T-helper 1 cell treated with Interleukin-12 subunit alpha and Interleukin-12 subunit beta and Interleukin-4 antibody, amounts not matched to agents 30 μg/mL and 1 μg/mL, for 36 hours (primary cell): ENCODE data around the gene KIF13A.
"Not testable (repeated sequence)": the region's sequence is repeated elsewhere in the genome, so short reads cannot be mapped to it uniquely, and the experiment has no call there.

Experiments used
- H3K27ac Mint-ChIP-seq: one replicate; pipeline ENCODE4 v1.8.0; 2021; ENCODE audit warnings: mild to moderate bottlenecking, mixed read lengths
- H3K27me3 Mint-ChIP-seq: one replicate; pipeline ENCODE4 v1.8.0; 2021; ENCODE audit warnings: low read depth, mixed read lengths
- H3K36me3 Mint-ChIP-seq: one replicate; pipeline ENCODE4 v1.8.0; 2021; ENCODE audit warnings: low read depth, mixed read lengths
- H3K4me1 Mint-ChIP-seq: one replicate; pipeline ENCODE4 v1.8.0; 2021; ENCODE audit warnings: low read depth, mixed read lengths
- H3K4me3 Mint-ChIP-seq: one replicate; pipeline ENCODE4 v1.8.0; 2021; ENCODE audit warnings: mild to moderate bottlenecking, moderate library complexity, mixed read lengths
- H3K9me3 Mint-ChIP-seq: one replicate; pipeline ENCODE4 v1.8.0; 2021; ENCODE audit warnings: mixed read lengths

KIF13A gene

DNA sequence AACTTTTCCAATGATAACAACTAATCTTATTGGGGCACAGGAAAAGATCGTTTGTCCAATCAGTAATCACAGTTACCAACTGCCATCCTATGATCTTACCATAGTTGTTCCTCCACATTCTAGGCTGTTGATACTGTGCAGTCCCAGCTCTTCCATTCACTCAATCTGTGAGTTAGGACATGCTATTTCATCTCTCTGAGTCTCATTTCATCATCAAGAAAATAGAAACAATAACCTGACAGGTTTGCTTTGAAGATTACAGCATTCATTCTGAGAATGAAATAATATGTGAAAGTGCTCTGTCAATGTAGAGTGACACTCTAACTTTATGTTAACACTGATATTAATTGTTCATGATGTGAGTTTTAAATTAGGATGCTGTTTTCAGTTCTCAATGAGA, 89.8 kb downstream of the KIF13A start:
- Mint-ChIP-seq H3K27ac (no peak overlapping the region), H3K4me3 (no peak overlapping the region), H3K9me3 (peaks cover 21% of the 10 kb centered on the region), H3K4me1 (no peaks in the 10 kb centered on the region), H3K27me3 (peaks cover 8% of the 10 kb centered on the region), H3K36me3 (no peaks in the 10 kb centered on the region)

DNA sequence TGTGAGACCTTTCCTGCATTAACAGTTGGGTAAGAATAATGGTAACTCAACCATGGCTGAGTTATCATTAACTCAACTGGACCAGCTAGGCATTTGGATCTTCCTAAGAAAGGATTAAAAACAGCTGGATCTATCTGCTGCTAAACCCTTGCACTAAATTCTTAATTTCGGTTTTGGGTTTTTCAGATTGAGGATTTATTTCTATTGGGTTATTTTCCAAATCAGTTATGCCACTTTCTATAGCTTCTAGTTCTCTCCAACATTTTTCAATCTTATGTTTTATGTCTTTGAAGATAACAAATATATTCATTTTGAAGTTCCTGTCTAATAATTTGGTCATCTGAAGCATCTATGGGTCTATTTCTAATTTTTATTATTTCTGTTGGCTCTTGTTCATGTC, 92.5 kb downstream of the KIF13A start:
- Mint-ChIP-seq H3K36me3 (no peaks in the 10 kb centered on the region), H3K9me3 (peaks cover 21% of the 10 kb centered on the region), H3K4me3 (no peak overlapping the region), H3K4me1 (no peaks in the 10 kb centered on the region), H3K27me3 (peaks cover 14% of the 10 kb centered on the region), H3K27ac (no peak overlapping the region)

DNA sequence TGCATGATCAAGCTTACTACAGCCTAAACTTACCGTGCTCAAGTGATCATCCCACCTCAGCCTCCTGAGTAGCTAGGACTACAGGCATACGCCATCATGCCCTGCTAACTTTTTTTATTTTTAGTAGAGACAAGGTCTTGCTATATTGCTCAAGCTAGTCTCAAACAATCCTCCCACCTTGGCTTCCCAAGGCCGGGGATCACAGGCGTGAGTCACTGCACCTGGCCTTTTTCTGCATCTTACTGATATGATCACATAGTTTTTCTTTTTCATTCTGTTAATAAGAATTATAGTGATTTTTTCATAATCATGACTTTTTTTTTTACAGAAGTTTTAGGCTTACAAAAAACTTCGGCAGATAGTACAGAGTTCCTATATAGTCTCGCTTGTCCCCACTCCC, 93.2 kb downstream of the KIF13A start:
- H3K4me1 Mint-ChIP-seq, result no peaks in the 10 kb centered on the region
- peaks cover 14% of the 10 kb centered on the region for H3K27me3 Mint-ChIP-seq
- H3K4me3 Mint-ChIP-seq, result no peak overlapping the region
- no peaks in the 10 kb centered on the region for H3K36me3 Mint-ChIP-seq
- H3K27ac Mint-ChIP-seq, result no peak overlapping the region
- peaks cover 21% of the 10 kb centered on the region for H3K9me3 Mint-ChIP-seq

DNA sequence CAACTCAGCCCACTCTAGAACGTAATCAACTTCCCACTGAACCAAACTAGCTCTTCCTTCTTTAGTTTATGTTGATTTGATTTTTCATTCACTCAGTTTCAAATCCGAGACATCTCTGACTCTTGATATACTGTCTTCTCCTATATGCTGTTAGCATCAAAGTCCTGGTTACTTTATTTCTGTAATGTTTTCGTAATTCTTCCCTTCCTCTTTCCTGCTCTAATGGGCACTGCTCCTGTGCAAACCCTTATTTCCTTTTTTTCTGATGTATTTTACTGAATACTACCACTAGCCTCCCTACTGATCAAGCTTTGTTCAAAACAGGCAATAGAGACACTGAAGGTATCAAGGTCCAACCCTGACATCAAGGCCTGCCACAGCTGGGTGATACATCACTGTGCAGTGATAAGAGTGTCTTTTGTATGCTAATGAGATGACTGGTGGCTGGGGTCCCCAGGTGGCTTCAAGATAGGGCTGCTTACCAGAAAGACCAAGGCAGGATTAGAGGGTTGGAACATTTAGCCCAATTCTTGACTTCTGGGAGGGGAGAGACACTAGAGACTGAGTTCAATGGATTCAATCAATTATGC, 95.2 kb downstream of the KIF13A start:
- H3K4me3 Mint-ChIP-seq, result no peak overlapping the region
- H3K27ac Mint-ChIP-seq, result no peak overlapping the region
- peaks cover 14% of the 10 kb centered on the region for H3K27me3 Mint-ChIP-seq
- H3K36me3 Mint-ChIP-seq, result no peaks in the 10 kb centered on the region
- peaks cover 21% of the 10 kb centered on the region for H3K9me3 Mint-ChIP-seq
- no peaks in the 10 kb centered on the region for H3K4me1 Mint-ChIP-seq

DNA sequence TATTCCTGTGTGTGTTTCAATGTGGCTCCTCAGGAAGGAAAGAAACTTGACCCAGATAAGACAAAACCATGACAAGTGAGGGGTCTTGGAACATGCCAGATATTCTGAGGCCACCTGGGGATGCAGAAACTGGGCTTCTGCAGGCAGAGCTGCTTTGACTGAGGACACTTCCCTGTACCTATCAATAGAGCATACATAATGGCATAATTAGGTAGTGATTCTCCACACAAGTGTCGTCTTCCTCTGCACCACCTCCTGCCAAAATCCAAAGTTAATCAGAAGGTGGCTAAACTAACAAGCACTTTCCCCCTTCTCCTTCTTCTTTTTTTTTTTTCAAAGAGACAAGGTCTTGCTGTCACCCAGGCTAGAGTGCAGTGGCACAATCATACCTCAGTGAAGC, 97.1 kb downstream of the KIF13A start:
- Mint-ChIP-seq H3K4me1 (no peaks in the 10 kb centered on the region), H3K4me3 (no peak overlapping the region), H3K9me3 (peaks cover 9% of the 10 kb centered on the region), H3K27ac (no peak overlapping the region), H3K36me3 (no peaks in the 10 kb centered on the region), H3K27me3 (peaks cover 19% of the 10 kb centered on the region)

DNA sequence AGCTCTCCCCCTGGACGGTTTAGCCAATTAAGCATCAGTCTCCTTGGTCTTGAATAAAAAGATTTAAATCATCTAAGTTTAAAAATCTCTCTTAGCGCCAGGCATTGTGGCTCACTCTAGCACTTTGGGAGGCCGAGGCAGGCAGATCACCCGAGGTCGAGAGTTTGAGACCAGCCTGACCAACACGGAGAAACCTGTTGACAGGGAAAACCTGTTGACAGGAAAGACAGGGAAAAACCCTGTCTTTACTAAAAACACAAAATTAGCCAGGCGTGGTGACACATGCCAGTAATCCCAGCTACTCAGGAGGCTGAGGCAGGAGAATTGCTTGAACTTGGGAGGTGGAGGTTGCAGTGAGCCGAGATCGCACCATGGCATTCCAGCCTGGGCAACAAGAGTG, 97.7 kb downstream of the KIF13A start:
- not testable (repeated sequence) for H3K4me3 Mint-ChIP-seq, H3K27ac Mint-ChIP-seq, H3K36me3 Mint-ChIP-seq, H3K9me3 Mint-ChIP-seq, H3K4me1 Mint-ChIP-seq
- H3K27me3 Mint-ChIP-seq, result peaks cover 24% of the 10 kb centered on the region

DNA sequence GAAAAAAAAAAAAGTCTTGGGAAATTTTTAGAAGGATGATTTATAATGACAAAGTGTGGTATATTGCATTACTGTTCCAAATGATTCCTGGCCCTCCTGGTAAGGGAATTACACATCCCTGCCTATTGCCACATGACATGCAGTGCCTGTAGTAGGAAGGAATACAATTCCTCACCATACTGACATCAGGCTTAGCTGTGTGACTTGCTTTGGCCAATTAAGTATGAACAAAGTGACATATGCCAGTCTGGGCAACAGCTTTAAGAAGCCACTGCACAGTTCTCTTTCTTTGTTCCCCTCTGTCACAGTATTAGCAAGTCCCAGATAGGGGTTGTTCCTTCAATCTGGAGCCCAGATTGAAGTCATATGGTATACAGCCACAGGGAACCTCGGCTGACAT, 100.5 kb downstream of the KIF13A start:
- Mint-ChIP-seq H3K27me3 (peaks cover 31% of the 10 kb centered on the region), H3K36me3 (no peaks in the 10 kb centered on the region), H3K4me1 (peaks cover 12% of the 10 kb centered on the region), H3K4me3 (no peak overlapping the region), H3K9me3 (no peaks in the 10 kb centered on the region), H3K27ac (no peak overlapping the region)

DNA sequence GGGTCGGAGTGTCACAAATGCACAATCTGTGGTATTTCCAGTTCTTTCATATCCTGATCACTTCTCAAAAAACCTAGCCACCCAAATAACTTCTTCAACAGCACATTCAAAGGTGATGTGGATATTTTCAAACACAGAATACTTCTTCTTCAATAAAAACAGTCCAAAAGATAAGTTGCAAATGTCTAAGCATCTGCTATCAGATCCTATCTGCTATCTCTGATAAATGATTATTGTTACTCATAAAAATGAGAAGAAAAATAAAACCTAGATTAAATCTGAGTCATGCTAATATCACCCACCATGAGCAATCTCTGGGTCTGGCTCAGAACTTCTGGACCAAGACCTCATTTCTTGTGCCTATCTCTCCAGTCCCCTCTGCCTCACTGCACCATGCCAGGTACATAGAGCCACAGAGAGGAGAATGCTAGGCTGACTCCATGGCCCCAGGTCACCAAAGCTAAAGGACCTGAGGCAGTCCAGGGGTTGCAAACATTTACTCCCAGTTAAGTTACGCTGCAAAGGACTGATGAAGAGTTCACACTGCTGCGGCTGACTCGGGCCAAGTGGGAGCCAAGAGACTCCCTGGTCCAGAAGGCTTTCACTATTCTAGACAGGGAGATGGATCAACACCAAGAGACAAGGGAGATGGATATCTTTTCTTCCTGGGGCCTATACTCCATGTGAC, 101.4 kb downstream of the KIF13A start:
- Mint-ChIP-seq H3K36me3 (no peaks in the 10 kb centered on the region), H3K9me3 (no peaks in the 10 kb centered on the region), H3K27me3 (peaks cover 29% of the 10 kb centered on the region), H3K27ac (no peak overlapping the region), H3K4me3 (no peak overlapping the region), H3K4me1 (peaks cover 12% of the 10 kb centered on the region)

DNA sequence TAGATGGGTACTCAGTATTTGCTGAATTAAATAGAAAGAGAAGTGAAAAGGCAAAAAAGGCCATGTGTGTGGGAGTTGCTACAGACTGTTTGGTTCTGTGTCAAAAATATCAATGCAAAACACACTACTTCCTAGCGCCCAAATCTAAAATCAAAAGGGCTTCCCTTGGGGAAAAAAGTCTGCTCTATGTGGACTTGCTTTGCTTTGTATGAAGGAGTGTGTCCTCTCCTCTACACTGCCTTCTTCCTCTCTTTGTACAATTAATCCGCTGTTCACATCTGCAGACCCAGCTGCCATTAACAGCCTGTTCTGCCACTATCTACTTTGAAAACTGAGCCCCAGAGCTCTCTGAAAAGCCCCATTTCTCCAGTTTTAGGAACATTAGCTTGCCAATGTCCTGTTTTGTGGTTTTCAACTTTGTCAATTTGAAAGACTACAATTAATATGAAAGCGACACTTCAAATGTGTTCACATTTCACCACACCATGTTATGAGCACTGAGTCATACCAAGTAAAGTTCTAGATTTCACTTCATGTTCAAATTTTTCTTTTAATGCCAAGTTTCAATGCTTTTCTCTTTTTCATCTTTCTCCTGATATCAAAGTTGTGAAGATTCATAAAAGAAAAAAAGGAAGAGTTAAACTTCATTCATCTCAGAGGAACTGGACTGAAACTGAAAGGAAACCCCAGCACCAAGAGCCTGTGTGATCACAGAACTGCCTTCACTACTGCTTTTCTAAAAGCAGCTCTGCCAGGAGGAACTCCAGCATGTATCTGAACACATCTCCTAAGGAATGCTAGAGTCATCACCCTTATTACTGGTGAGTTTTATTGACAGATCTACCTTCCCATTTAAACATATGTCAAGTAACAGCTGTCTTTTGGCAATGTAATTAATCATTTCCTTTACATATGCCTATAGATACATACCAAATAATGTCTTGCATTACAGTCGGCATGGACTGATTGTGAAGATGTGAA, 102.6 kb downstream of the KIF13A start:
- Mint-ChIP-seq H3K4me1 (peaks cover 12% of the 10 kb centered on the region), H3K27ac (no peak overlapping the region), H3K9me3 (no peaks in the 10 kb centered on the region), H3K27me3 (peaks cover 26% of the 10 kb centered on the region), H3K4me3 (peak overlapping the region; percentile 10), H3K36me3 (no peaks in the 10 kb centered on the region)

DNA sequence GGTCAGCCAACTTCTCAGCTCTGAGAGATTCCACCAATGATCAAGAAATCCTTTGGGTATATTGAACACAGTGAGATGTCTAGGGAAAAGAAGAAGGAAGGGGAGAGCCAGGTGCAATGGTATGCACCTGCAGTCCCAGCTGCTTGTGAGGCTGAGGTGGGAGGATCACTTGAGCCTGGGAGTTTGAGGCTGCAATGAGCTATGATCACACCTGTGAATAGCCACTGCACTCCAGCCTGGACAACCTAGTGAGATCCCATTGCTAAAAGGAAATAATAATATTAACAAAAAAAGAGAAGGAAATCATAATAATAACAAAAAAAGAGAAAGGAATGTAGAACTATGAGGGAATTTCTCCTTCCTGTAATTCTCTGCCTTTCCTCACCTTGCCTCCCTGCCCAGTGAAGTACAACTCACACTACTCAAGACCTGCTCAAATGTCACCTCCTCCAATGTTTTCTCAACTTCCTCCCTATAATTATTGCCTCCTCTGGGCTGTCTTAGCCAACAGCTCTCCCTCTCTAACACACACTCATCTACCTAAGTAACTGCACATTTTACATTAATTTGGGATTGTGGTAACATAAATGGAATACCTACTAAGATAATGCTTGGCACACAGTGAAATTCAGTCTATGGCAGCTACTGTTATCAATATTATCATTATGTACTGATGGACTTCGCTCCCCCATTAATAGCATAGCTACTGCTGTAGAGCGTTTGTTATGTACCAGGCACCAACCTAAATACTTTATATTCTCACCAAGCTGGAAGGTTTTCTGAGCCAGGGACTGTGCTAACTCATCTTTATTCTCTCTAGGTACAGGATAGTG, 103.6 kb downstream of the KIF13A start:
- Mint-ChIP-seq H3K36me3 (no peaks in the 10 kb centered on the region), H3K27ac (no peak overlapping the region), H3K4me3 (no peak overlapping the region), H3K9me3 (no peaks in the 10 kb centered on the region), H3K4me1 (peaks cover 12% of the 10 kb centered on the region), H3K27me3 (peaks cover 26% of the 10 kb centered on the region)

DNA sequence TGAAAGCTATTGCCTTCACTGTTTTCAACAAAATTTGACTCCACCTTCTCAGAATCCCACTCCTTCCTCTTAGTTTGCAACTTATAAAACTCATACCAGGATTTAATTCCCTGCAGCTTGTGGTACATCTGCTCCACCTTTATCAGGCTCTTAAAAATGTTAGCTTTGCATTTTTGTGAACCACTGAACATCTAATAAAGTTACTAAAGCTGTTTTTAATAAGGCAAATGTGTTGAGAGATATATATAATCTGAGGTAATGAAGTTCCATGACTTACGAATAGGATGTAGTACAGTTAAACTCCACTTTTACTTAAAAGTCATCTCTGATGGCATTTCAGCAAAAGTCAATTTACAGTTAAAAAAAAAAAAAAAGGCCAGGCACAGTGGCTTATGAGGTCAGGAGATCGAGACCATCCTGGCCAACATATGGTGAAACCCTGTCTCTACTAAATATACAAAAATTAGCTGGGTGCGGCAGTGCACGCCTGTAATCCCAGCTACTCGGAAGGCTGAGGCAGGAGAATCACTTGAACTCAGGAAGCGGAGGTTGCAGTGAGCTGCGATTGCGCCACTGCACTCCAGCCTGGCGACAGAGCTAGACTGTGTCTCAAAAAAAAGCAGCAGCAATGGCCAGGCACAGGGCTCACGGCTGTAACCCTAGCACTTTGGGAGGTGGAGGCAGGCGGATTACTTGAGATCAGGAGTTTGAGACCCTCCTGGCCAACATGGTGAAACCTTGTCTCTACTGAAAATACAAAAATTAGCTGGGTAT, 106.2 kb downstream of the KIF13A start:
- peaks cover 2% of the 10 kb centered on the region for H3K9me3 Mint-ChIP-seq
- H3K27me3 Mint-ChIP-seq, result peaks cover 32% of the 10 kb centered on the region
- no peak overlapping the region for H3K4me3 Mint-ChIP-seq
- no peak overlapping the region for H3K27ac Mint-ChIP-seq
- no peaks in the 10 kb centered on the region for H3K36me3 Mint-ChIP-seq
- H3K4me1 Mint-ChIP-seq, result peaks cover 12% of the 10 kb centered on the region

DNA sequence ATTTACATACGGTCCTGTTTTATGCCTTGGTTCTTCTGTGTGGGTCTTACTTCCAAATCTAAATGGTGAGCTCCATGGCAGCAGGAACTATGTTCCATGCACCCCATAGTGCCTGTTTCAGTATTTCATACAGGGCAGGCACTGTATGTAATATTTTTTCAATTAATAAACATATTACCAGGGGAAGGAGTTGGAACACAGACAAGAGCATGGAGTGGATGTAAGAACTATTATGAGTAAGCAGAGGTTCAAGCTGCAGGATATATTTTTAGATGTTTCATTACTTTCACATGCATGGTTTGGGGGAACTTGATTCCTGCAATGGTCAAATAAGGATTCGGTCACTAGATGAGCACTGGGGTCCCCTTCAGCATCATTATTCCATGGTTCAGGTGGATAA, 108.3 kb downstream of the KIF13A start:
- H3K4me1 Mint-ChIP-seq, result peaks cover 4% of the 10 kb centered on the region
- peaks cover 21% of the 10 kb centered on the region for H3K27me3 Mint-ChIP-seq
- peaks cover 4% of the 10 kb centered on the region for H3K9me3 Mint-ChIP-seq
- H3K4me3 Mint-ChIP-seq, result no peak overlapping the region
- H3K27ac Mint-ChIP-seq, result no peak overlapping the region
- no peaks in the 10 kb centered on the region for H3K36me3 Mint-ChIP-seq

DNA sequence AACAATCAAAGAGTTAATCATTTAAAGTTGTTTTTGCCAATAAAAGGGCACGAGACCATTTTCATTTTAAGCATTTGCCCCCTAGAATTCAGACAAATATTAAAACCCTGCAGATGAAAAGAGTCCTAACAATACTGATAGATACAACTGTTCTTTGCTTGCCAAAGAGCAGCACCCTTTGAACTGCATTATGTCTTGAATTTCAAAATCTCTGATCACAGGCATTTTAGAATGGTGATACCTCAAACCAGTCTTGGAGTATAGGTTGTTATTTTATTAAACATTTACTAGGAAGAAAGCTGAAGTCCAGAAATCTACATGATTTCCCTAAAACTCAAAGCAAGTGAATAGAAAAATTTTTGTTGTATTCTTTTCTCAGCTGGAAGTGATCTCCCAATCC, 108.7 kb downstream of the KIF13A start:
- Mint-ChIP-seq H3K27ac (no peak overlapping the region), H3K4me3 (no peak overlapping the region), H3K9me3 (peaks cover 4% of the 10 kb centered on the region), H3K27me3 (peaks cover 20% of the 10 kb centered on the region), H3K36me3 (no peaks in the 10 kb centered on the region), H3K4me1 (no peaks in the 10 kb centered on the region)
